ENCODE results near the gene FYN. TPM values are rescaled to one million over a fixed set of nuclear protein-coding genes. Genes with fewer than 3 reads are reported as not detected.

FYN gene
- total and polyA plus RNA-seq, 9 of the 15 experiments (the other 6 are each of a cell fraction or from before 2014, with no cell fraction given) = 2.9 to 22.1 (median 11.4) TPM

- Histone ChIP-seq H3K79me2 (ENCODE audit: control insufficient read depth, insufficient read depth, low read length) (no peaks in the 10 kb centered on the region), H3K36me3 (ENCODE audit: control insufficient read depth, insufficient read depth, low read length) (no peaks in the 10 kb centered on the region), H3K4me2 (ENCODE audit: insufficient read depth, low read length) (no peak overlapping the region), H2AFZ (ENCODE audit: low read depth, low read length) (no peak overlapping the region), H3K9me1 (ENCODE audit: control insufficient read depth, insufficient read depth, low read length) (no peaks in the 10 kb centered on the region), H3K4me3 (no peak overlapping the region), H3K27ac (ENCODE audit: extremely low read depth, low read depth, low read length) (no peak overlapping the region), H3K4me1 (replicated peaks in 1 of 2; ENCODE audit: control insufficient read depth in 2 of 2, insufficient read depth in 2 of 2, low read length in 2 of 2) (no peaks in the 10 kb centered on the region), H3K27me3 (ENCODE audit: control insufficient read depth in 2 of 2, insufficient read depth in 2 of 2, low read length in 2 of 2) (peaks cover 10 to 26% of the 10 kb centered on the region in 2 experiments; a peak in 4 of 5 replicates), H3K9me3 (replicated peaks; ENCODE audit: control insufficient read depth, insufficient read depth, low read depth, low read length) (no peaks in the 10 kb centered on the region), H4K20me1 (replicated peaks; ENCODE audit: control insufficient read depth, insufficient read depth, low read length) (no peaks in the 10 kb centered on the region), H3K9ac (ENCODE audit: insufficient read depth in 1 of 2, low read depth in 2 of 2, low read length in 2 of 2) (no peak overlapping the region)
- in situ Hi-C loops (cut with MboI) (no loop called here), intact Hi-C loops (cut with micrococcal nuclease) (no loop called here)
- ChIA-PET POLR2A (no interaction called here), CTCF (ENCODE audit: low intra/inter-chr PET ratio) (no interaction called here)
- WGBS (ENCODE audit: insufficient coverage, low coverage, missing lambda C conversion rate) = 38% methylated on average over 1 of the region's 1 CpG
- ATAC-seq (no peak), DNase-seq (ENCODE audit: extremely low read depth in 1 of 4, low spot score in 3 of 4) (no peak), FAIRE-seq (no peak)
- BruUV-seq (replicated peaks) = no TSS peak
- TF ChIP-seq E2F8 (IDR thresholded peaks at IDR 0.05; ENCODE audit: low read depth, partially characterized antibody) (no peak), KLF6 (CRISPR knock-in tag; IDR thresholded peaks at IDR 0.05; ENCODE audit: borderline replicate concordance) (no peak), CXXC5 (CRISPR knock-in tag; IDR thresholded peaks at IDR 0.05) (no peak), SOX6 (IDR thresholded peaks at IDR 0.05) (no peak), ZEB2 (IDR thresholded peaks at IDR 0.05) (no peak), KAT7 (CRISPR knock-in tag; IDR thresholded peaks at IDR 0.05; ENCODE audit: borderline replicate concordance) (no peak), TAF1 (IDR thresholded peaks at IDR 0.05; ENCODE audit: control insufficient read depth, extremely low read depth, insufficient read depth, low read length, severe bottlenecking) (no peak), PRDM10 (IDR thresholded peaks at IDR 0.05; ENCODE audit: partially characterized antibody) (no peak), PATZ1 (CRISPR knock-in tag; IDR thresholded peaks at IDR 0.05; ENCODE audit: borderline replicate concordance) (no peak), MXI1 (IDR thresholded peaks at IDR 0.05; ENCODE audit: low read depth, low read length) (no peak), ASH1L (IDR thresholded peaks at IDR 0.05; ENCODE audit: borderline replicate concordance, low read depth, partially characterized antibody) (no peak), ZNF212 (CRISPR knock-in tag; IDR thresholded peaks at IDR 0.05) (no peak), NFRKB (IDR thresholded peaks at IDR 0.05; ENCODE audit: low read depth) (no peak)
Measured at GRCh38 chr6:111674883-111675282, 198.4 kb downstream of the FYN start.

Measured in K562 (cell line).